CD4-positive, alpha-beta T cell treated with Interleukin-15 for 4 hours (primary cell): Measurements from ENCODE around the gene PARVA.

Experiments
- DNase-seq: peaks from one replicate; pipeline ENCODE4 v3.0.0-alpha.2; 2020; ENCODE audit warnings: low spot score

The PARVA gene

GRCh38 chr11:12376259-12377081 is 901 bp upstream of the PARVA start:
- DNase-seq = no peak

- DNase-seq = no peak
Measured at GRCh38 chr11:12377824-12378593, 638 bp downstream of the PARVA start.

- no peak for DNase-seq
Measured at GRCh38 chr11:12380565-12381325, 3.4 kb downstream of the PARVA start.

GRCh38 chr11:12381875-12382274 is 4.5 kb downstream of the PARVA start:
- DNase-seq = no peak

- DNase-seq = no peak
Measured at GRCh38 chr11:12382451-12382850, 5.1 kb downstream of the PARVA start.

- DNase-seq = no peak
Measured at GRCh38 chr11:12386309-12386708, 8.9 kb downstream of the PARVA start.

- DNase-seq = no peak
Measured at GRCh38 chr11:12386745-12387144, 9.4 kb downstream of the PARVA start.

GRCh38 chr11:12388173-12388572 is 10.8 kb downstream of the PARVA start:
- no peak for DNase-seq

GRCh38 chr11:12388939-12389670 is 11.7 kb downstream of the PARVA start:
- DNase-seq = no peak

- DNase-seq = no peak
Measured at GRCh38 chr11:12389676-12390657, 12.6 kb downstream of the PARVA start.

GRCh38 chr11:12390687-12391110 is 13.3 kb downstream of the PARVA start:
- no peak for DNase-seq

- no peak for DNase-seq
Measured at GRCh38 chr11:12392672-12393071, 15.3 kb downstream of the PARVA start.

- no peak for DNase-seq
Measured at GRCh38 chr11:12393691-12394090, 16.3 kb downstream of the PARVA start.

GRCh38 chr11:12394601-12395000 is 17.2 kb downstream of the PARVA start:
- DNase-seq = no peak

GRCh38 chr11:12395333-12395732 is 18.0 kb downstream of the PARVA start:
- DNase-seq = no peak

- DNase-seq = no peak
Measured at GRCh38 chr11:12397931-12398334, 20.6 kb downstream of the PARVA start.

GRCh38 chr11:12399355-12399754 is 22.0 kb downstream of the PARVA start:
- no peak for DNase-seq

- DNase-seq = no peak
Measured at GRCh38 chr11:12402025-12402424, 24.7 kb downstream of the PARVA start.

- DNase-seq = no peak
Measured at GRCh38 chr11:12402691-12403120, 25.3 kb downstream of the PARVA start.
